Neural cell (in vitro differentiated cells): ENCODE measurements around the gene AK8.

Experiments
- CTCF ChIP-seq: fragments of 450-650 bp; IDR thresholded peaks from 2 replicates; pipeline ENCODE4 v1.5.1; 2014; ENCODE audit warnings: antibody characterized with exemption, mild to moderate bottlenecking, moderate library complexity; ENCODE audit not compliant: poor library complexity, severe bottlenecking
- EP300 ChIP-seq: fragments of 450-650 bp; conservative IDR thresholded peaks from 2 replicates; pipeline ENCODE4 v1.6.1; 2014; ENCODE audit warnings: antibody characterized with exemption, mild to moderate bottlenecking, moderate library complexity; ENCODE audit not compliant: poor library complexity, severe bottlenecking
- EZH2 ChIP-seq: fragments of 200-600, 300-800 bp; shearing (Covaris generic), sonication (generic); IDR thresholded peaks from 2 replicates; pipeline ENCODE4 v1.6.1; 2014; ENCODE audit warnings: antibody characterized with exemption, low read length, borderline replicate concordance, mild to moderate bottlenecking; ENCODE audit not compliant: insufficient read depth, poor library complexity, severe bottlenecking
- MXI1 ChIP-seq: fragments of 450-650 bp; conservative IDR thresholded peaks from 2 replicates; pipeline ENCODE4 v1.6.1; 2014; ENCODE audit warnings: antibody characterized with exemption, mild to moderate bottlenecking; ENCODE audit not compliant: poor library complexity, severe bottlenecking
- POLR2AphosphoS5 ChIP-seq: IDR thresholded peaks from 2 replicates; pipeline ENCODE4 v1.6.1; 2012
- RAD21 ChIP-seq: fragments of 450-650 bp; conservative IDR thresholded peaks from 2 replicates; pipeline ENCODE4 v1.6.1; 2014; ENCODE audit warnings: antibody characterized with exemption, mild to moderate bottlenecking, moderate library complexity
- REST ChIP-seq: IDR thresholded peaks from 2 replicates; pipeline ENCODE4 v1.6.1; 2012; ENCODE audit warnings: borderline replicate concordance
- SMC3 ChIP-seq: fragments of 450-650 bp; conservative IDR thresholded peaks from 2 replicates; pipeline ENCODE4 v1.6.1; 2014; ENCODE audit warnings: antibody characterized with exemption, mild to moderate bottlenecking, moderate library complexity; ENCODE audit not compliant: poor library complexity
- TAF1 ChIP-seq: IDR thresholded peaks from 2 replicates; pipeline ENCODE4 v1.6.1; 2012; ENCODE audit warnings: low read depth

- TF ChIP-seq POLR2AphosphoS5 (no peak), CTCF (no peak), EP300 (no peak), TAF1 (no peak), SMC3 (no peak), EZH2 (no peak), REST (no peak), MXI1 (no peak), RAD21 (no peak)
Measured at GRCh38 chr9:132862533-132862932, 15.6 kb downstream of the AK8 start.
